Dermis blood vessel endothelial cell (primary cell): ENCODE data around the gene PTRHD1. TPM values are rescaled to one million over a fixed set of nuclear protein-coding genes. Genes with fewer than 3 reads are reported as not detected.
A peak's percentile ranks its signal among the peaks of the same experiment; 100 is the strongest.

Experiments
- DNase-seq: peaks from one replicate; pipeline ENCODE4 v3.0.0; 2010
- total RNA-seq: library from RNA; depleted of rRNA; stranded (reverse); fragments of >200 nt; gene quantifications from 2 replicates; pipeline ENCODE4 v1.2.3, GENCODE V29; 2014

The PTRHD1 gene
- total RNA-seq, 1 donor from 2014 or later: 41.9 TPM

DNA sequence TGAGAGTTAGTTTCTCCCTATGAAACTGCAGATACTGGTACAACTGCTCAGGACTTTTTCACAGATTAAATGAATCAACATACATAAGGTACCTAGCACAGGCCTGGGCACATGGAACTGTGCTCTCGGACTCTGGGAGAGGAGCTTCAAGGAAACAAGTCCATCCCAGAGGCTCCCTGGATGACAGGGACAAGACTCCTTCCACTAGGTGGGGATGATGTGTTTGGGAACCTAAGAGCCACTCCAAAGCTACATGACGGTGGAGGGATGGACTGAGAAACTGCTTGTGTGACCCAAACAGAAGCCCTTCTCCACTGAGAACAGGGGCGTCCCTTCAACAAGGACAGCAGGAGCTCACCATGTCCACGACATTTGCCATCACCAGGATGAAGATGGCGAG, 37.2 kb upstream of the PTRHD1 start:
- peak; percentile 60 for DNase-seq

DNA sequence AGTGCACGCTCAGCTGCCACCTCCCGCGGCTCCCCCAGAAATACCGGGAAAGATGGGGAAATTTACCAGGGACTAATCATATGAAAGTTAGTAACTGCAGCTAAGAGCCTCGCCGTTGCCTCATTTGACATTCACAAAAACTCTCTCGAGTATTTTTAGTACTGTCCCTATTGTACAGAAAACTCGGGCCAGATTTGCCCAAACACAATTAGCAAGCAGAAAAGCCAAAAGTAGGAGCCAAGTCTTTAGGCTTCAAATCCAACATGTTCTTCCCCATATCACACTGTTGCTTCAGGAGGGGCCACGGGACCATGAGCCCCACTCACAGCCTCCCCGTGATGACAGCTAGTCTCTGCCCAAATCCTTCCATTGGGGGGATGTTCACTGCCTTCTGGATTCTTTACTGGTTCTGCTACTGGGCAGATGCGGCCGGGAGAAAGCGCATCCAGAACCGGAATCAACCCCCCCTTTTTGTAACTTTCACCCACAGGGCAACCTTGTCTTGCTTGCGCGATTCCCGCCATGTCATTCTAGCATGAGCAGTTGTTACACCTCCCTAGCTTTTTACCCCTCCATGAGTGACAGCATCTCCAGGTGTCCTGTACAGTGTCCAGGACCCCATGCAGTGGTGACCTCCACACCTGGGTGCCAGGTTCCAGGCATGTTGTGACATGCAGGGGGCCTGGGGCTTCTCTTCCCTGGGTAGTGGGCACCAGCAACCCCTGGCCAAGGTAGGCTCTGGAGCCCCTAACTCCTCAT, 35.2 kb upstream of the PTRHD1 start:
- DNase-seq: no peak

DNA sequence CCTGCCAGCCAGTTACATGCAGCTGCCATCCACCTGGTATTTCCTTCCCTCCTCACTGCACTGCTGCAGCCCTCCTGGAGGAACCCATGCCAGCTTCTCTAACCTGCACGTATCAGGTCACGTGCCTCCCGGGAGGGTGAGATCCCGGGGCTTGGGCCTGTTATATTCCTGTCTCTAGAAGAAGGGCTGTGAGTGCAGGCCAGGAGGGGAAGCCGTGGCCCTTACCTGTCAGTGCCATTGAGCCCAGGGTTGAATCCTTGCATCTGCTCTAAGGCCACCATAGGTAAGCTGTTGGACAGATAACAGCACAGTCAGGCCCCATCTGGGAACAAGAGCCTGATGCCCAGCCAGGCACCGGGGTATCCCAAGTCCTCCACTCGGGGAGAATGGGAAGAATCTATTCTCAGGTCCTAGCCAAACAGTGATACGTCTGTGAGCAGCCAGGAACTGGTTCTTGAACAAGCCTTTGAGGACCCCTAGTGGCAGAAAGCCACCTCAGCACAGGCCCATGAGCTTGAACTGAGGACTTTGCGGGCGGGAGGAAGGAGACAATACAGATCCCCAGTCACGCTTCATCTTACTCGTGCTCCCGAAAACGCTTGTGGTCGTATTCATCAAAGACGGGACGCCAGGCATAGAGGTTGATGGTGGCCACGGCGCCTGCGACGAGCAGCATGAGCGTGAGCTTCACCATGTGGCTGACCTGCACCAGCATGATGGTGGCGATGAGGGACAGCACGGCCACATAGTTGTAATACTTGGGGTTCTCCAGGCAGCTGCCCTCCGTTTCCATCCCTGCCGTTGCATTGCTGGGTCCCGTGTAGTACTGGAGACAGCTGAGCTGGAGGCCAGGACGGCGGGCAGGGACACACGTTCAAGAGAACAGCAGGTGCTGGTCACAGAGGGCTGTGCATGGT, 34.4 kb upstream of the PTRHD1 start:
- DNase-seq: peak; percentile 94

DNA sequence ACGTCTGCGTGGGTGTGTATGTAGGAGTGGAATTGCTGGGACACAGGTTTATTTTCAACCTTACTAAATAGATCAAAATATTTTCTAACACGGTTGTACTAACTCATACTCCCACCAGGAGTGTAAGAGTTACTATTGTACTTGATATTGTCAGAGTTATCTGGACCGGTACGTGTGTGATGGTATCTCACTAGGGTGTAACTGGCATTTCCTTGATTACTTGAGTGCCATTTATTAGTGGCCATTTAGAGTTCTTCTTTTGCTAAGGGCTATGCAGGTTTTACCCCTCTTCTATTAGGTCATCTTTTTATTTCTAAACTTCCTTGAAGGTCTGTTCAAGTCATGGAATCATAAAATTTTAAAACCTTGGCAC, 33.6 kb upstream of the PTRHD1 start:
- DNase-seq: peak; percentile 34

DNA sequence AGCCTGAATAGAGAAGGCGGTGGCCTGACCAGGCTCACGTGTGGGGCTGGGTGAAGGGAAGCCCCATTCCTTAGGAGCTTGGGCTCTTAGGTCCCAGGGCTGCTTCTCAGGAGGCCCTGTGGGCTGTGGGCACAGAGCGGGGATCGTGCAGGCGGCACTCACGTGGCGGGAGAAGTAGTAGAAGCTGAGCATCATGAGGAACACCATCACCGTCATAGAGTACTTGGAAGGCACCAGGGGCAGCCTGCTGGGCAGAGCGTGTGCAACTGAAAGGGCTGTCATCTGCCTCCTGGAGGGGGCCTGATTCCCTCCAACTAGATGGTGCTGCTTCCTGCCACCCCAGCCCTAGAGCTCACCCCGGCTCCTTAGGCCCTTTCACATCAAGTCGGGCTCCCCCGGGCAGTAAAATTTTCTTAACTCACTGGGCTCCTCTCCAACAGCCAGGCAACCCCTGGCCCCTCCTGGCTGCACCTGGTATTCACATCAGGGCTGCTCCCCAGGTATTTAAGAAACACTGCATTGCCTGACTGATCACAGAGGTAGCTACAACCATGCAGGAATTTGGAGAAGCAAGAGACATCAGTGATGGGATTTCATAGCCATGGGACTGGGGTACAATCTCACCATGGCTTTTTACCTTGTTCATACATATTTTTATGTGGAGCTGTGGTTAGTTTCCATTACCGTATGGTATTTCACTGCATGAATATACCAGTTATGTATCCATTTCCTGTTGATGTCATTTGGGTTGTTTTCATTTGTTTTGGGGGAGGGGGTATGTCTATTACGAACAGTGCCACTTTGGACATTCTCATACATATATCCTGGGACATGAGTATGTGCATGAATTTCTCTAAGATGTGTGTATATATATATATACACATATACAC, 32.9 kb upstream of the PTRHD1 start:
- DNase-seq: peak; percentile 40

DNA sequence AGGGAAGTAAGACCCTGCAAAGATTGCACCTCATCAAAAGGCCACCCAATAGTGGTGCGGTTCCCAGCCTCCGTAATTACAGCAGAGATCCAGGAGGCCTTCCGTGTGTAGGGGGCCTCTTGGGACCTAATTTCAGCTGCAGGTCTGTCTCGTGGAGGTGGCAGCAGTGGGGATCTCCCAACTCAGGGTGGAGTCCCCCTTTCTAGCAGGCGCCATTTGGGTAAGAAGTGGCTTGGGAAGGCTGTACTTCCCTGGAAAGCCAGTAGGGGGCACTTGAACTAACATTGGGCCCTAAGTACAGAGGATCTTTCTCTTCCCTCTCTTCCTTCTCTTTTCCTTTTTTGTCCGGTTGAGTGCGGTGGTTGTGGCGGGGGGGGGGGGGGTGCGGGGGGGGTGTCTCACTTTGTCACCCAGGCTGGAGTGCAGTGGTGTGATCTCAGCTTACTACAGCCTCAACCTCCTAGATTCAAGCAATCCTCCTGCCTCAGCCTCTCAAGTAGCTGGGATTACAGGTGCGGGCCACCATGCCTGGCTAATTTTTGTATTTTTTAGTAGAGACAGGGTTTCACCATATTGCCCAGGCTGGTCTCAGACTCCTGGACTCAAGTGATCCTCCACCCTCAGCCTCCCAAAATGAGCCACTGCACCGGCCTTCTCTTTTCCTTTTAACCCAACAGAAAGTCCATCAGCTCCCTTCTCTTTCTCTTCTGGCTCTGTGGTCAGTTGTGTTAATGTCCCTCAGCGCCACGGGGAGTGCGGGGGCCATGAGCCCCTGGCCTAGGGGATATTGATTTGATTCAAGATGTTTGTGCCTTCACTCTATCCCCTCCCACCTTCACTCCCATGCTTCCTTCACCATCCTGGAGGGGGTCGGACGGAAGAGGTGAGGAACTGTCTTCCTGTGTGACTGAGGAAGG, 32.0 kb upstream of the PTRHD1 start:
- DNase-seq: peak; percentile 24

DNA sequence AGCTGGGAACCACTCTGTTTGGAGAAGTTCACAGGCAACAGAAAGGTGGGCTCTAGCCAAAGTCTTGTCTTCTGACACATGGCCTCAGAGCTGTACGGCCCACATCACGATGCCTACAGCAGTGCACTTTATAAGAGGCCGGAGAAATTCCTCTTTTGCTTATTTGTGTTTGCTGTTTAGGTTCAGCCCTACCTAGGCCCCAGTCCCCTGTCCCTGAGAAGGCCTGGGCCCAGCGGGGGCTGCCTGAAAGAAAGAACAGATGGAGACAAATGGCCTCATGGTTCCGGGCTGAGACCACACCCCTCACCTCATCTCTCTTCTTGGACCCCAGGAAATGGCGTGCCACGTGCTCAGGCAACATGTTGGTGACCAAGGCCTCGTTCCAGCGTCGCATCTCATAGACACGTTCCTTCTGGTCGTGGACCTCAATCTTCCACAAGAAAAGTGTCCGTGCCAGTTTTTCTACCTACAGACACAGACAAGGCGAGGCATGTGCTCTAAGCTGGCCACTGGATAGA, 30.9 kb upstream of the PTRHD1 start:
- no peak for DNase-seq

DNA sequence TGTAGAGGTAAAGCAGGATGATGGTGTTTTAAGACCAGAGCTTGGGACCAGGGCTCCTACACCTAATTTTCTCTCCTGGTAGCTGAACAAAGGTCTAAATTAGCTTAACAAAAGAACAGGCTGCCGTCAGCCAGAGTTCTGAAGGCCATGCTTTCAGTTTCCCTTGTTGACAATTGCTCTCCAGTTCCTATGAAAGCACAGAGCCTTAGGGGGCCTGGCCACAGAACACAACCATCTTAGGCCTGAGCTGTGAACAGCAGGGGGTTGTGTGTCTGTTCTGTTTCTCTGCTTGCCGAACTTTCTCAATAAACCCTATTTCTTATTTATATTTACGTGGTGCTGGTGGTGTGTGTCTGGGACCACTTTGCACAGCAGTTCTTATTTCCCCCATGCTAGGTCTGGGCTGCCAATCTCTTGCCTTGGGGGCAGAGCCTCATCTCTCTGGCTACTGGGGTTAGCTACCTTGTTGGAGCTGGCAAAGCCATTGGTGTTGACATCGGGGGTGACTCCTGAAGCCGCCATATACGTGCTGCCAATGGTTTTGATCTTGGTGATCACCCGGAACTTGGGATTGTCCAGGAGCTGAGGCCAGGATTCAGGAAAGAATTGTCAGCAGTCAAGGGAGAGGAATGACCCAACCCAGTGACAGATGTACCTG, 29.0 kb upstream of the PTRHD1 start:
- no peak for DNase-seq

DNA sequence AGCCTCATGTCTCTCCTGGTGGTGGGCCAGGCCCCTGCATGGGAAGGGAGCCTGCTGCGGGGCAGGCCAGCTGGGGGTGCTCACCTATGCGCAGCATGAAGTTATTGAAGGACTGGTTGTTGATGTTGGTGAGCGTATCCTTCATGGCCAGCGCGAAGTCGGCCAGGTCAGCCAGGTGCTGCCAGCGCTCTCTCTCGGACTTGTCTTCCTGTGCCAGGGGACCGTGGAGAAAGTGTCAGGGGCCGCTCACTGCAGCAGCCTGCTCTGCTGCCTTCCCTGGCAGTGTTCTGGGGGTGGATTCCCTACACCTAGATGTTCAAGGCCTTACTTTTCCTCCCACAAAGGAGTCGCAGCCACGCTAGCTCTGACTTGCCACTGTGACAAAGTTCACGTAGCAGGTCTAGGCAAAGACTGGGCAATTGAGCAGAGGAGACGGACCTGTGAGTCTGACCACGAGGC, 28.3 kb upstream of the PTRHD1 start:
- no peak for DNase-seq

DNA sequence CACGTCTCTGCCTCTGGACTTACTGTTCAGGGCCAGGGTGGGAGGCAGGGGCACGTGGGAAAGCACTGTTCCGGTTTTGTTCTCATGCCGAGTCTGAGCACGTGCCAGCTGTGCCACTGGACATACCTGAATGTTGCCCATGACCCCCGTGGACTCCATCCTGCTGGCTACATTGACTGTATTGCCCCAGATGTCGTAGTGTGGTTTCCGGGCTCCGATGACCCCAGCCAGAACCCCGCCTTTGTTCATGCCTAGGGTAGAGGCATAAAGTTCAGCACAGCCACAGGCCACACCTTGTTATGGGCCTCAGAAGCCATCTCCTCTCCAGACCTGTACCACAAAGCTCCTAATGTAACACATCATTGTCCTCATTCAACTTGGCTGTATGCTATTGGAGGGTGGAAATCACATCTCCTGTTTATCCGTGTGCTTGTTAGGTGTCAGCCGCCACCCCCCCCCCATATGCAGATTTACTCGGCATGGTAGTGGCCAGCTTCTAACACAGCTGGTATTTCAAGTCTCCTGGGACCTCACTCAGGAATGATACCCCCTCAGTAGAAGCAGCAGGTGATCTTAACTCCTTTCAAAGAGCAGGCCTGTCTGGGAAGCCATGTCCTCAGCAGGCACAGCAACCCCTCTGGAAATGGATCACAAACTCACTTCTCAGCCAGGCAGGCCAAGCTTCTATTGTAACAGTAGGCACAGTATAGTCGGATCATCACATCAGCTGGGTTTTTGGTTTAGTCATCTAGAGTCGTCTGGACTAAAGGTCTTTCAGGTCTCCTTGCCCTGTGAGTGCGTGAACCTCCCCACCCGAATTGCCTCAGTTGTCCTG, 27.6 kb upstream of the PTRHD1 start:
- no peak for DNase-seq

DNA sequence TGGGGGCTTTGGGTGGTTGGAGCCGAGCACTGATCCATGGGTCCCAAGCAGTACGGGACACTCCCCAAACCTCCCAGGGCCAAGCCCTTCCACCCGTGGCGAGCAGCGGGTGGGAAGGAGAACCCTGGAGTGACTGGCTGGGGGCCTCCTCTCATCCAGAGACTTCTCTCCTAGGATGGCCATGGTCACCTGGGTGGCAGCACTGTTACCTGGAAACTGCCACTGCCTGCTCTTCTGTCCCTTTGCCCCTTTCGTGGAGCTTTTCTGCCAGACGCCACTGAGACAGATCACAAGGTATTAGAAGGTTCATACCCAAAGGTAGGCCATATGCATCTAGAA, 27.0 kb upstream of the PTRHD1 start:
- DNase-seq: no peak

DNA sequence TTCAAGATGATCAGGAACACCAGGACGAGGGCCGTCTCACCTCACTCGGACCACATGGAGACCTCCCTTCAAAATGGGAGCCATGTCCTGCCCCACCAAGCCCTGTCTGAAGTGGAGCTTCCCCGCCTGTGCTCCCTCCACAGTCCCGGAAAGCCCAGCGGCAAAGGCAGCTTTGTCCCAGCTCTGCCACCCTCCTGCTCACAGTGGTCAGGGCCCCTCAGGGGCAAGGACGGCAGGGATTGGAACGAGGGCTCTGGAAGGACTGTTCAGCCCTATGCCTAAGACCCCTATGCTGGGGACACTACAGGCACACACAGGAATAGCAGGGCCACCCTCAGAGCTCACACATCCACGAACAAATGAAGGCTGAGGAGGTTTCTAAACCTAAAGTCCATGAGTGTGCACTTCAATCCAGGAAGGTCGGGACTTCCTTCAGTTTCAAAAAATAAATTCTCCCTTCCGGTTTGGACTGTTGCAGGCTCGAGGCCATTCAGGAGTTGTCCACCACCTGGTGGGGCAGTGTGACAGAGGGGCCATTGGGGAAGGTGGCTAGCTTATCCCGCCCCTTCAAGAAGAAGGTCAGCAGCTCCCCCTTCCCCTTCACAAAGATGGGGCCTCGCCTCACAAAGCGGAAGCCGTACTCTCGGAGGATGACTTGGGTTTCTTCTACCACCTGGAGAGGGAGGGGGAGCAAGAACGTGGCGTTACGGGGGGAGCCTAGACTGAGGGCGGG, 26.4 kb upstream of the PTRHD1 start:
- DNase-seq: no peak

DNA sequence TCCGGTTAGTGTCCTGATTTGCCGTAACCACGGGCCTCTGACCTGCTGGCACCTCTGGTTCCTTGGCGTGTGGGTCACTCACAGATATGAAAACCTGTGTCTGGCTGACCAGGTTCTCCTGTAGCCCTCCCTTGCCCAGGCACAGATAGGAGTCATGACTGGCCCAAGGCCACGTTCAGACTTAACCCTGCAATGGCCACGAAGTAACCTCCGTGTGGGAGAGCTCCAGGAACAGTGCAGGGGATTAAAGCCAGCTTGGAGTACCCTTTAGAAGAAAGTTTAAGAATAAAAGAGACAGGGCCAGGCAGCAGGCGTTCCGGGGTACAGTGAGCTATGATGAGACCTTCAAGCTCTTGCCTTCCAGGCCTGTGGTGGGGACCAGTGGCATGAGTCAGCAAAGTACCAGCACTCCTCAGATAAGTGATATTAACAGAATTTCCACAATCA, 25.6 kb upstream of the PTRHD1 start:
- no peak for DNase-seq

DNA sequence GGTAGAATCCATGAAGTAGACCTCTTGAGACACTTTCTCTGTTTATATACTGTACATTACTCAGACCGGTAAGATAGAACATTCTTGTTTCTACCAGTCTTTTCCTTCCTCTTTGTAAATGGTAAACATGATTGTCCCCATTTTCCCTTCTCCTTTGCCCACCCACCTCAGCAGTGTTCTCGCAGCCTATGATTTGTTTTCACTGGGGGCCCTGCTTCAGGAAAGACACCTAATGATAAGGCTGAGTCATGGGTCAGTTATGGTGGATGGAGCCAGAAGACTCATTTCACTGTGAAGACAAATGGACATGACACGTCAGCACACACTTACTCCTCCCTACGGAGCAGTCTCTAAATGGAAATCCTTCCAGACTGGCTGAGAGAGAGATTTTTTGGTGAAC, 23.7 kb upstream of the PTRHD1 start:
- peak; percentile 85 for DNase-seq

DNA sequence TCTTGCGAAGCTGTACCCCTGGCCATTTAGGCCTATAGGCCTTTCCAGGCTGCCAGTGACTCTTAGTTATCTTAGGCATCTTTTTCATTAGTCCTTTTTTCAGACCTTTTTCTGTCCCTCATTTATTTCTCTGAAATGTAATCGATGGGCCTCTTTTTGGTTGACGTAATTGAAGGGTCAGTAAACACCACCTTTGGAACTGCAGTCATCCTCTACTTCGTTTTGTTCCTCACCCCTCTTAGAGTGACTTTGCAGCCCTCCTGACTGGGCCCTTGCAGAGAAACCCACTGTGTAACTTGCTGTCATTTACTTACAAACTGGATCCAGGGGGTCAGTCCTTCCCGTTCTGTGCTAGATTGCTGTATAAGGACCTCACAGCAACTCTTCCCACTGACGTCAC, 23.2 kb upstream of the PTRHD1 start:
- DNase-seq: no peak

DNA sequence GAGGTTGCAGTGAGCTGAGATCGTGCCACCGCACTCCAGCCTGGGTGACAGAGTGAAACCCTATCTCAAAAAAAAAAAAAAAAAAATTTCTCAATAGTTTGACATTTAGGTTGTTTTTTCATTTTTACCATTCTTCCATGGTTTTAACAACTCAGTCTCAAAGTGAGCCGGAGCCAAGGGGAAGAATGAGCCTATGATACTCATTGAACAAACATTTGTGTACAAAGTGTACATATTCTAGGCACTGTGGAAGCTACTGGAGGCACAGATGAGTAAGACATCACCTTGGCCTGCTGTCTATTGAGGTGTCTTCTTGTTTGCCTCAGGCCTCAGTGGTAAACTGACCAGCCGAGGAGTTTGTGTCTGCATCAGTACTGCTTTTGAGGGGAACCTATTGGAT, 22.0 kb upstream of the PTRHD1 start:
- no peak for DNase-seq

DNA sequence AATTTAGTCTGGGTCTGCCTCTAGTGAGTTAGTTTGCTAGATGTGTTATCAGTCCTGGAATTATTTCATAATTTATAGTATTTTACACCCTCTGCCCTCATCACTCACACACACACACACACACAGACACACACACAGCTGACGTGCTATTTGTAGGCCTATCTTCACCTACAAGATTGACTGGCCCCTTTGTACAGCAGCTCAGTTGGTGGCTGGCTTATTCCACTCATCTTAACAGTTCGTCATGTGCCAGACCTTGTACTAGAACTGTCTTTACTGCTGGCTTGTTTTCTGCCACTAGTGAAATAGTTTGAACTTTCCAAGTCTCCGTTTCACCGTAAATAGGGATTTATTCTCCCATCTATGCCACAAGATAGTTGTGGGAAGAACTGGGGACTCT, 21.3 kb upstream of the PTRHD1 start:
- no peak for DNase-seq

DNA sequence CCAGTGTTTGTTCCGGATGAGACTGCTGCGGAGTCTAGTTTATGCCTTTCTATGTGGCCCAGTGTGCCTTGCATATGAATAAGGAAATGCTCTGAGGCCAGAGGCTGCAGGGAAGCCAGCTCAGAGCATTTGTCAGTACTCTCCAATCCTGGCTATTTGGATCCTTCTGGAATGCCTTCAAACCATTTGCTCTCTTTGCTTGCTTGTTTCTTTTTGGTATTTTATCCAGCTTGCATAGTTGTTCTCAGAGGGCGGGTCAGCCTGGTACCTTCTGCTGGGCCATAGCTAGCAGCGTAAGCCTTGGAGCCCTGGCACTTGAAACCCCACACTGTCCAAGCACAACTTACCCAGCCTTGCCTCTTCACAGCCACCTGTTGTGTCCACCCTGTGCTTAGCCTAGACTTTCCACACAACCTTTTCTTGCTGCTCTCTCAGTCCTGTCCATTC, 20.5 kb upstream of the PTRHD1 start:
- DNase-seq: no peak

DNA sequence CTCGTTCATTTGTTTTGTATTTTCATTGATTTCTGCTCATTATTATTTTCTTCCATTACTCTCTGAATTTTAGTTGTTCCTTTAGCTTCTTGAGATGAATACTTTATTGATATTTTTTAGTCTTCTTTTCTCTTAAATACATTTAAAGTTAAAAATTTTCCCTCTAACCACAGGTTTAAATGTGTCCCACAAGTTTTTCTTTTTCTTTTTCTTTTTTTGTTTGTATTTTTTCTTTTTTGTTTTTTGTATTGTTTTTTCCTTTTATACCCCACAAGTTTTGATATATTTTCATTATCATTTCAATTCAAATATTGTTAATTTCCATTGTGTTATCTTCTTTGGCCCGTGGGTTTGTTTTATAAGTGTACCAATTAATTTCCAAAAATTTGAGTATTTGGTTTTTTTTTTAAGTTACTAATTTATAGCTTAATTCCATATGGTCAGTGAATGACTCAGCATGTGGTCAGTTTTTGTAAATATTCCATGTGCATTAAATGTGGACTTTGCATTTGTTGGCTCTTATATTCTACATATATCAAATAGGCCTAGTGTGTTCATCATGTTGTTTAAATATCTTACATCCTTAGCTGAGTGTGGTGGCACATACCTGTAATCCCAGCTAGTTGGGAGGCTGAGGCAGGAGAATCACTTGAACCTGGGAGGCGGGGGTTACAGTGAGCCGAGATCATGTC, 16.3 kb upstream of the PTRHD1 start:
- DNase-seq: no peak
